COLO668 (cell line): ENCODE results near the gene TAF11L12.
"Not testable (repeated sequence)": the region's sequence is repeated elsewhere in the genome, so short reads cannot be mapped to it uniquely, and the experiment has no call there.

Experiments
- DNase-seq: peaks from one replicate; lab custom pipeline; 2025; ENCODE audit not compliant: unreplicated experiment; lab: John Stamatoyannopoulos, UW

TAF11L12 gene

DNA sequence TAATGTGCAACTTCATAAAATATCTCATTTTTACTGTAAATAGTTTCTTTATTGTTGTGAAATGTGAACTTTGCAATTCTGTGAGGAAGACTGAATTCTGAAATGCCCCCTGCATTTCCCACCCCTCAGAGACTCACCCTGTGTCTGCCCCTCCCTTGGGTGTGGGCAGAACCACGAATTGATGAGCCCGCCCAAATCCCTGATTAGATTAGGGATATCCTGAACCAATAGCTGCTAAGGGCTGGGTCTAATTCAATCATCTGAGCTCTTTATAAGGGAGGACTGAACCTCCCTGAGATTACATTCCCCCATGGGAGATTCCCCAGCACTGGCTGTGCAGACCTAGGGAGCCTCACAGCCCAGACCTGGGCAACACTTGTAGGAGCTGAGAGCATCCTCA is at the start of gene TAF11L12:
Gene TAF11L12, plus strand, starts transcription at position 301 of the 400 bp plus-strand sequence.
- not testable (repeated sequence) for DNase-seq

DNA sequence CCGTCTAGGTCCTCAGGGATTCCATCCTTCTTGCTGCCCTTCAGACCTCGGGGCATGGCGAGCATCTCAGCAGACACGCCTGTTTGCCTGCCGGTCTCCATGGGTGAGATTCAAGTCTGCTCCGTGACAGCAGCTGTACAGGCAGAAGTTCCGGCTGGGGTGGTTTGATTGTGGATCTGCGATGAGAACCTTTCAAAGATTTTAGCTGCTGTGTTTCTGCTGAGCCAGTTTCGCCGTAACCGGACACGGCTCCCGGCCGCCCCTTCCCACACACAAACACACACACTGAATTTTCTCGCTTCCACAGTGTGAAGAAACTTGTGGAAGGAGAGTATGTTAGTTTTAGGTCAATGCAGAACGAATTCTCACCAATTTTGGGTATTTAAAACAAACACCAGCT is 24.5 kb upstream of the TAF11L12 start, which contains the start of gene TAF11L7:
Gene TAF11L7, minus strand, starts transcription at position 101 of the 400 bp plus-strand sequence.
- not testable (repeated sequence) for DNase-seq

GRCh38 chr5:17590860-17591259 is 19.3 kb upstream of the TAF11L12 start, which contains the start of gene TAF11L8:
Gene TAF11L8 (minus strand): TSS chr5:17590960.
- DNase-seq, result not testable (repeated sequence)

GRCh38 chr5:17594255-17594654 is 15.9 kb upstream of the TAF11L12 start, which contains the start of gene TAF11L9:
Gene TAF11L9 (minus strand): TSS chr5:17594394.
- DNase-seq, result not testable (repeated sequence)

DNA sequence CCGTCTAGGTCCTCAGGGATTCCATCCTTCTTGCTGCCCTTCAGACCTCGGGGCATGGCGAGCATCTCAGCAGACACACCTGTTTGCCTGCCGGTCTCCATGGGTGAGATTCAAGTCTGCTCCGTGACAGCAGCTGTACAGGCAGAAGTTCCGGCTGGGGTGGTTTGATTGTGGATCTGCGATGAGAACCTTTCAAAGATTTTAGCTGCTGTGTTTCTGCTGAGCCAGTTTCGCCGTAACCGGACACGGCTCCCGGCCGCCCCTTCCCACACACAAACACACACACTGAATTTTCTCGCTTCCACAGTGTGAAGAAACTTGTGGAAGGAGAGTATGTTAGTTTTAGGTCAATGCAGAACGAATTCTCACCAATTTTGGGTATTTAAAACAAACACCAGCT is 12.5 kb upstream of the TAF11L12 start, which contains the start of gene TAF11L10:
Gene TAF11L10, minus strand, starts transcription at position 101 of the 400 bp plus-strand sequence.
- DNase-seq, result not testable (repeated sequence)

- not testable (repeated sequence) for DNase-seq
Measured at GRCh38 chr5:17603880-17604279, 6.3 kb upstream of the TAF11L12 start, which contains the start of gene TAF11L11. Gene TAF11L11 (plus strand): TSS chr5:17604183.

GRCh38 chr5:17604951-17605350 is 5.2 kb upstream of the TAF11L12 start:
- no peak for DNase-seq

DNA sequence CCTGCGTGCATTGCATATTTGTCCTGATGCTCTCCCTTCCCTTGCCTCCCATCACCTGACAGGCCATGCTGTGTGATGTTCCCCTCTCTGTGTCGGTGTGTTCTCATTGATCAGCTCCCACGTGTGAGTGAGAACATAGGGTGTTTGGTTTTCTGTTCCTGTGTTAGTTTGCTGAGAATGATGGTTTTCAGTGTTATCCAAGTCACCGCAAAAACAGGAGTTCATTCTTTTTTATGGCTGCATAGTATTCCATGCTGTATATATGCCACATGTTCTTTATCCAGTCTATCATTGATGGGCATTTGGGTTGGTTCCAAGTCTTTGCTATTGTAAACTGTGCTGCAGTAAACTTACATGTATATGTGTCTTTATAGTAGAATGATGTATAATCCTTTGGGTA is 2.7 kb upstream of the TAF11L12 start:
- DNase-seq, result not testable (repeated sequence)

GRCh38 chr5:17614872-17615605 is 4.8 kb downstream of the TAF11L12 start:
- DNase-seq, result no peak

DNA sequence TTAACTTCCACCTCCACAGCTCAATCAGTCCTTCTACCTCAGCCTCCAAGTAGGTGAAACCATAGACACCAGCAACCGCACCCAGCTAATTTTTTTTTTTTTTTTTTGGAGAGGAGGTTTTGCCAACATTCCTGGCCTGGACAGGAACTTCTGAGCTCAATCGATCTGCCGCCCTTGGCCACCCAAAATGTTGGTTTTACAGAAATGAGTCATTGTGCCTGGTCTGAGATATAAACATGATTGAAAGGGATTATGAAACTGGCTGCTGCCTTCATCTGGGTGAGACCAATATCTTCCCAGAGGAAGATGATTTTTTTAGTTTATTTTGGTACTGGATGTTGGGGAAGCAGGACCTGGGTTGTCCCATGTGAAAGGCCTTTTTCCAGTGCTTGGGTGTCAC is 9.2 kb downstream of the TAF11L12 start:
- no peak for DNase-seq

- no peak for DNase-seq
Measured at GRCh38 chr5:17620627-17621026, 10.4 kb downstream of the TAF11L12 start.

GRCh38 chr5:17625686-17626085 is 15.5 kb downstream of the TAF11L12 start:
- no peak for DNase-seq

DNA sequence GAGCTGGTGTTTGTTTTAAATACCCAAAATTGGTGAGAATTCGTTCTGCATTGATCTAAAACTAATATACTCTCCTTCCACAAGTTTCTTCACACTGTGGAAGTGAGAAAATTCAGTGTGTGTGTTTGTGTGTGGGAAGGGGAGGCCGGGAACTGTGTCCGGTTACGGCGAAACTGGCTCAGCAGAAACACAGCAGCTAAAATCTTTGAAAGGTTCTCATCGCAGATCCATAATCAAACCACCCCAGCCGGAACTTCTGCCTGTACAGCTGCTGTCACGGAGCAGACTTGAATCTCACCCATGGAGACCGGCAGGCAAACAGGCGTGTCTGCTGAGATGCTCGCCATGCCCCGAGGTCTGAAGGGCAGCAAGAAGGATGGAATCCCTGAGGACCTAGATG is 21.6 kb downstream of the TAF11L12 start, which contains the start of gene TAF11L13:
Gene TAF11L13, plus strand, starts transcription at position 301 of the 400 bp plus-strand sequence.
- not testable (repeated sequence) for DNase-seq

GRCh38 chr5:17634160-17634559 is 24.0 kb downstream of the TAF11L12 start, which contains the start of gene TAF11L14:
Gene TAF11L14 (plus strand): TSS chr5:17634460.
- DNase-seq, result no peak

GRCh38 chr5:17649232-17649631 is 39.0 kb downstream of the TAF11L12 start:
- not testable (repeated sequence) for DNase-seq

DNA sequence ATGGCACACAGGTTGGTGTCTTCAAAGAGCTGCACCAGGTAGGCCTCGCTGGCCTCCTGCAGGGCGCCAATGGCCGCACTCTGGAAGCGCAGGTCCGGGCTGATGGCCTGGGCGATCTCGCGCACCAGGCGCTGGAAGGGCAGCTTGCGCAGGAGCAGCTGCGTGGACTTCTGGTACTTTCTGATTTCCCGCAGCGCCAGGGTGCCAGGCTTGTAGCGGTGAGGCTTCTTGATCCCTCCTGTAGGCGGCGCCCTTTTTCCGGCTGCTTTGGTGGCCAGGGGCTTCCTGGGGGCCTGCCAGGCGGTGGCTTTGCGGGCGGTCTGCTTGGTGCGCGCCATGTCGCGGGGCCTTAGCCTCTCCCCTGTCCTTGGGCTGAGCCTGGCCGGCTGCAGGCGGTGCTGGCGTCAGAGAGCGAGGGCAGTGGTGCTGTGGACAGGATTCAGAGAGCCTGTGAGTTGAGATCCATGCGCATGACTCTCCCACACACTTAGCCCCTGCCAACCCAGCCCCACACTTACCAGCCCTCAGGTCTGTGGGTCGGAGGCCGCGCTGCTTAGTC is 45.1 kb downstream of the TAF11L12 start:
- not testable (repeated sequence) for DNase-seq

- DNase-seq, result no peak
Measured at GRCh38 chr5:17655921-17656320, 45.7 kb downstream of the TAF11L12 start.
